ENCODE results near the gene ERI3.

Gene ERI3

GRCh38 chr1:44228218-44228617 lies 126.8 kb downstream of the ERI3 start:
- H3K4me3 ChIP-seq (ENCODE audit: low read length, poor library complexity, severe bottlenecking), result no peak overlapping the region
- H3K4me2 ChIP-seq (ENCODE audit: low read depth, low read length, poor library complexity, severe bottlenecking), result no peak overlapping the region
- no peak overlapping the region for H3K9ac ChIP-seq (ENCODE audit: low read depth, low read length, poor library complexity, severe bottlenecking)
- TF ChIP-seq EZH2phosphoT487 (IDR thresholded peaks at IDR 0.05; ENCODE audit: borderline replicate concordance) (no peak), CTCF (conservative IDR thresholded peaks at IDR 0.05; ENCODE audit: low read length) (no peak)
- no peaks in the 10 kb centered on the region for H3K9me2 ChIP-seq (replicated peaks; ENCODE audit: low read depth, low read length)
- H3K27me3 ChIP-seq (ENCODE audit: insufficient read depth, low read length, poor library complexity, severe bottlenecking), result no peaks in the 10 kb centered on the region
- H3K36me3 ChIP-seq (ENCODE audit: insufficient read depth, low read length), result no peaks in the 10 kb centered on the region
- H3F3A ChIP-seq (ENCODE audit: low read depth), result no peaks in the 10 kb centered on the region
- H3K79me2 ChIP-seq (ENCODE audit: insufficient read depth, low read length), result no peaks in the 10 kb centered on the region
- H3K4me1 ChIP-seq (ENCODE audit: insufficient read depth, low read length, poor library complexity, severe bottlenecking), result no peaks in the 10 kb centered on the region
- no peak overlapping the region for H2AFZ ChIP-seq (ENCODE audit: low read length)
- no peaks in the 10 kb centered on the region for H4K20me1 ChIP-seq (ENCODE audit: insufficient read depth, low read length, poor library complexity, severe bottlenecking)
- H3K9me3 ChIP-seq (ENCODE audit: insufficient read depth, low read depth, low read length), result no peaks in the 10 kb centered on the region

- H3K9me2 ChIP-seq (replicated peaks; ENCODE audit: low read depth, low read length), result no peaks in the 10 kb centered on the region
- H4K20me1 ChIP-seq (ENCODE audit: insufficient read depth, low read length, poor library complexity, severe bottlenecking), result no peaks in the 10 kb centered on the region
- no peaks in the 10 kb centered on the region for H3K27me3 ChIP-seq (ENCODE audit: insufficient read depth, low read length, poor library complexity, severe bottlenecking)
- H3K9ac ChIP-seq (ENCODE audit: low read depth, low read length, poor library complexity, severe bottlenecking), result no peak overlapping the region
- H3K4me1 ChIP-seq (ENCODE audit: insufficient read depth, low read length, poor library complexity, severe bottlenecking), result no peaks in the 10 kb centered on the region
- no peak for TF ChIP-seq EZH2phosphoT487 (IDR thresholded peaks at IDR 0.05; ENCODE audit: borderline replicate concordance)
- TF ChIP-seq CTCF (conservative IDR thresholded peaks at IDR 0.05; ENCODE audit: low read length), result no peak
- H3K36me3 ChIP-seq (ENCODE audit: insufficient read depth, low read length), result no peaks in the 10 kb centered on the region; the same call in 1 of the 2 replicates
- H3K9me3 ChIP-seq (ENCODE audit: insufficient read depth, low read depth, low read length), result no peaks in the 10 kb centered on the region
- H3K79me2 ChIP-seq (ENCODE audit: insufficient read depth, low read length), result no peaks in the 10 kb centered on the region
- H3K4me3 ChIP-seq (ENCODE audit: low read length, poor library complexity, severe bottlenecking), result no peak overlapping the region
- no peak overlapping the region for H3K4me2 ChIP-seq (ENCODE audit: low read depth, low read length, poor library complexity, severe bottlenecking)
- no peaks in the 10 kb centered on the region for H3F3A ChIP-seq (ENCODE audit: low read depth)
- no peak overlapping the region for H2AFZ ChIP-seq (ENCODE audit: low read length)
Measured at GRCh38 chr1:44227211-44227610, 127.8 kb downstream of the ERI3 start.

GRCh38 chr1:44225761-44226160 lies 129.3 kb downstream of the ERI3 start:
- Histone ChIP-seq H3K9me2 (replicated peaks; ENCODE audit: low read depth, low read length) (no peaks in the 10 kb centered on the region), H3K9ac (ENCODE audit: low read depth, low read length, poor library complexity, severe bottlenecking) (no peak overlapping the region), H3F3A (ENCODE audit: low read depth) (no peaks in the 10 kb centered on the region), H3K4me1 (ENCODE audit: insufficient read depth, low read length, poor library complexity, severe bottlenecking) (no peaks in the 10 kb centered on the region), H3K4me2 (ENCODE audit: low read depth, low read length, poor library complexity, severe bottlenecking) (no peak overlapping the region), H3K27me3 (ENCODE audit: insufficient read depth, low read length, poor library complexity, severe bottlenecking) (no peaks in the 10 kb centered on the region), H3K36me3 (ENCODE audit: insufficient read depth, low read length) (peaks cover 10% of the 10 kb centered on the region; the same call in 1 of the 2 replicates), H3K79me2 (ENCODE audit: insufficient read depth, low read length) (no peaks in the 10 kb centered on the region), H2AFZ (ENCODE audit: low read length) (no peak overlapping the region), H3K4me3 (ENCODE audit: low read length, poor library complexity, severe bottlenecking) (no peak overlapping the region), H3K9me3 (ENCODE audit: insufficient read depth, low read depth, low read length) (no peaks in the 10 kb centered on the region), H4K20me1 (ENCODE audit: insufficient read depth, low read length, poor library complexity, severe bottlenecking) (no peaks in the 10 kb centered on the region)
- no peak for TF ChIP-seq CTCF (conservative IDR thresholded peaks at IDR 0.05; ENCODE audit: low read length)
- no peak for TF ChIP-seq EZH2phosphoT487 (IDR thresholded peaks at IDR 0.05; ENCODE audit: borderline replicate concordance)
